ENCODE results near the gene CLDN15.
A peak's percentile ranks its signal among the peaks of the same experiment; 100 is the strongest.
"Not testable (repeated sequence)": the region's sequence is repeated elsewhere in the genome, so short reads cannot be mapped to it uniquely, and the experiment has no call there.

Gene CLDN15, protein sequence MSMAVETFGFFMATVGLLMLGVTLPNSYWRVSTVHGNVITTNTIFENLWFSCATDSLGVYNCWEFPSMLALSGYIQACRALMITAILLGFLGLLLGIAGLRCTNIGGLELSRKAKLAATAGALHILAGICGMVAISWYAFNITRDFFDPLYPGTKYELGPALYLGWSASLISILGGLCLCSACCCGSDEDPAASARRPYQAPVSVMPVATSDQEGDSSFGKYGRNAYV

DNA sequence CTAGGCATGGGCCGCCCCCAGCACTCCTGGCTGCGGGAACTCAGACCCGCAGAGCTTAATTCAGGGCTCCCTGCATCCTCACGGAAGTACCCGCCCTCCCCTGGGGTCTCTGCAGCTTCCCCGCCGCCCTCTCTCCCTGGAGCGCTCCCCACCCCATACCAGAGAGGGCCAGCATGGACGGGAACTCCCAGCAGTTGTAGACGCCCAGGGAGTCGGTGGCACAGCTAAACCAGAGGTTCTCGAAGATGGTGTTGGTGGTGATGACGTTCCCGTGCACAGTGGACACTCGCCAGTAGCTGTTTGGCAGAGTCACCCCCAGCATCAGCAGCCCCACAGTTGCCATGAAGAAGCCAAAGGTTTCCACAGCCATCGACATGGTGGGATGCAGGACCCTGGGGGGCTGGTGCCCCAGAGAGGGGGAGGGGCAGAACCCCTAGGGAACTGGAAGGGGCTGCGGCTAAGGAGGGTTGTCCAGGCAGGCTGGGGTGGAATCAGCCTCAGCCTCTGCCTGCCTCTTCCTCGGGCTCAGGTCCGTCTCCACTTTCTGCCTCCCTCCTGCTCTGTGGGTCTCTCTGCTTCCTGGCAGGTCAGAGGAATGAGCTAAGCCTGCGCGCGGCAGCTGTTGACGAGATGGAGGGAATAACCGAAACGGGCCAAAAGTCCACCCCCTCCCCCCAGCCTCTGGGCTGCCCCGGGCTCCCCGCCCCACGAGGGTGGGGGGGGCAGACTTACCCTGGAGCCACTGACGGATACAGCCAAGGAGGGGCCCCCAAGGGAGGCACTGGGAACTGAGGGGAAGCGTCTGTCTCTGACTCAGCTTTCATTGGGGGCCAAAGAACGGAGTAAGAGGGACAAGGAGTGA lies at the start of gene CLDN15:
Gene CLDN15, minus strand, starts transcription at position 597 of the 862 bp plus-strand sequence. Its CDS starts 221 bp downstream, at position 376.
- DNase-seq, result no peak

DNA sequence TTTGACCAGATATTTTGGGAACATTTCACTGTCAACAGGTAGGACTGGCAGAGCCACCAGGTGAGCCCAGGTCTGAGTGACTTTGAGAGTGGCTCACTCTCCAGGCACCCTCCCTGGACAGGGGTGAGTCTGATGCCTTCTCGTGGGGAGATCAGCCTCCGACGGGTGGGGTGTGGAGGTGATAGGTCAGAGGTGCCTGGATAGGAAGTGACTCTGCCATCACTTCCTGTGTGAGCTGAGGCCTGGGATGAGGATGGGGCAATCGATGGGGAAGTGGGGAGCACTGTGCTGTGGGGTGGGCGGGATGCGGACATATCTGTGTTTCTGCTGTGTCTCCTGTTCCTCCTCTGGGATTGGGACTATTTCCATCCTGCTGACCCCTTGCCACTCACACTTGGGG lies 49.4 kb upstream of the CLDN15 start:
- no peak for DNase-seq

DNA sequence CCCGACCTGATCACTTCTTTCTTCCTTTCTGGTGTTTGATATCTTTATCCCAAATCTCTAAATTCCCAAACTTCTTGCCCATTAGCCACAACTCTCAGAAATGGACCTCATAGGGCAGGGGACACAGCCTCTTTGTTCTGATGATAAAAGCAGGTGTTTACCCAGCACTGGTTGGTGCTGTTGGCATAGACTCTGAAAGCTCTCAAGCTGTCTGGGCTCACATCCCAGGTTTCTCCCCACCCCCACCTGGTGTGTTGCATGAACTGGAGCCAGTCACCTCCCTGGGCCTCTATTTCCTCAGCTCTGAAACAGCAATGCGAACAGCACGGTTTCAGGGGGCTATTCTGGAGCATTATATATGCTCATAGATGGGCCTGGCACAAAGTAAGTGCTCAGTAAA lies 48.3 kb upstream of the CLDN15 start:
- DNase-seq, result not testable (repeated sequence)

GRCh38 chr7:101285171-101285570 lies 47.6 kb upstream of the CLDN15 start:
- no peak for DNase-seq

- DNase-seq, result not testable (repeated sequence)
Observed at GRCh38 chr7:101280912-101281311, 43.3 kb upstream of the CLDN15 start.

DNA sequence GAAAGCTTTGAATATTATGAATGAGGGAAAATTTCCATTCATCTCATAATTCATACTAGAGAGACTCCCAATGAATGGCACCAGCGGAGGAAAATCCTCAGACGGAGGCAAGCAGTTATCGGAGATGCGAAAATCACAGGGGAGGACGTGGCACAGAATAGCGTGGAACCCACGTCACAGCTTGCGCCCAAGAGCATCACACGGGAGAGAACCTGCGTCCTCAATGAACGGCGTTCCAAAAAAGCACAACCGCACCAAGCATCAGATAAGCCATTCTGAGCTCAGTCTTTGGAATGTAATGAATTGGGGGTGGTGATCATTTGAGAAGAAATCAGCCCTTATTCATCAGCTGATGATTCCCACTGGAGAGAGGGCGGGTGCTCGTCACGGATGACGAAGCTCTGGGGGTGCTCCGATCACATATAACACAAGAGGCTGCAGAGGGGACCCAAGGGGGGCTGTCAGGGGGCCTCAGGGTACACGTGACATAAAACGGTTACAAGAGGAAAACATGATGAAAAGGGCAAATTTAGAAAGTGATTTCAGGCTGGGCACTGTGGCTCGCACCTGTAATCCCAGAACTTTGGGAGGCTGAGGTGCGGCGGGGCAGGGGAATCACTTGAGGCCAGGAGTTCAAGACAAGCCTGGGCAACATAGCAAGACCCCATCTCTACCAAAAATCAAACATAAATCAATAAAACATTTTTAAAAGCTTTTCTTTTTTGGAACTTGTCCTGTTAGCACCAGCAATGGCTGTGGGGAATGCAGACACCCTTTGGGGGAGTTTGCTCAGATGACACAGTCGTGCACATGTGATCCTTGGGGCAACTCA lies 41.1 kb upstream of the CLDN15 start:
- no peak for DNase-seq

DNA sequence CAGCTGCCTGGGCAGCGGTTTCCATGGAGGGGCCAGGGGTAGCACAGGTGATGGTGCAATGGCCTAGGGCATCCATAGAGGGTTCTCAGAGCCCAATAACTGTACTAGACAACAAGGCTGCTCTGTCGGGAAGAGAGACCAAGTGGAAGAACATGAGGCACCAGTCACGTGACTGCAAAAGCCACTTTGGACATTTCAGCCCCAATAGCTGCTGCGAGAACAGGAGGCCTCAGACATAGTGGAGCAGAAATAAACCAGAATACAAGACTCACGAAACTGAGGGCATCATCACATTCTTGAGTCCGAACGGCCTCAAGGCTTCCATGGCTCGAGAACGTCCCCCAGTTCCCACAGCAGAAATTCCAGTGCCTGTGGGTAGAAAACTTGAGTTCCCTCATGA lies 39.6 kb upstream of the CLDN15 start:
- no peak for DNase-seq

DNA sequence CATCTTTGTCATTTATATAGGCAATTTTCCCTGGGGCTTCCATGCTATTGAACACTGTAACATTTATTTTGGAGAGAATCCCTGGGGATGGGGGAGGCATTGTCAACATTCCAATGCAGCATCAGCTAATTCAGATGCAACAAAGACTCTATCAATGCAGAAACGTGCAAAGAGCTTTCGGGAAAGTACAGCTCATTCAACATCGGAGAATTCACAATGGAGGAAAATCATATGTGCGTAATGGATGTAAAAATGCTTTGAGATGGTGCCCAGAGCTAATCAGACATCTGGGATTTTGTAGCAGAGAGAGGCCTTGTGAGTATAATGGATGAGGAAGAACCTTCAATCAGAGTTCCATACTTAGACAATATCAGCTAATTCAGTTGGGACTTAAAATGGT lies 35.6 kb upstream of the CLDN15 start:
- no peak for DNase-seq

DNA sequence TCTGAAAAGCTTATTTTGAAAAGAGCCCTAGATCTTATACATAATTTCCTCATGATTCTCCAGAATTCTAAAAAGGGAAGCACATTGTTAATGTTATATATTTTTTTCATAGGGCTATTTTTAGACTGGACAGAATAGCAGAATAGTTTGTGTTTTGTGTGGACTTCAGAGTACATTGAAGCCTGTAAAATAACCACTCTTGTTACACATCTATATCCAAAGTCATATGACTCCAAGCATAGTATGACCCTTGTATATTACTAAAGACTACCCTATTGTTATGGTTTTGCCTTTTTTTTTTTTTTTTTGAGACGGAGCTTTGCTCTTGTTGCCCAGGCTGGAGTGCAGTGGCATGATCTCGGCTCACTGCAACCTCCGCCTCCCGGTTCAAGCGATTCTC lies 33.4 kb upstream of the CLDN15 start:
- no peak for DNase-seq

- DNase-seq, result no peak
Observed at GRCh38 chr7:101269664-101270063, 32.1 kb upstream of the CLDN15 start.

- no peak for DNase-seq
Observed at GRCh38 chr7:101265622-101266516, 28.3 kb upstream of the CLDN15 start.

DNA sequence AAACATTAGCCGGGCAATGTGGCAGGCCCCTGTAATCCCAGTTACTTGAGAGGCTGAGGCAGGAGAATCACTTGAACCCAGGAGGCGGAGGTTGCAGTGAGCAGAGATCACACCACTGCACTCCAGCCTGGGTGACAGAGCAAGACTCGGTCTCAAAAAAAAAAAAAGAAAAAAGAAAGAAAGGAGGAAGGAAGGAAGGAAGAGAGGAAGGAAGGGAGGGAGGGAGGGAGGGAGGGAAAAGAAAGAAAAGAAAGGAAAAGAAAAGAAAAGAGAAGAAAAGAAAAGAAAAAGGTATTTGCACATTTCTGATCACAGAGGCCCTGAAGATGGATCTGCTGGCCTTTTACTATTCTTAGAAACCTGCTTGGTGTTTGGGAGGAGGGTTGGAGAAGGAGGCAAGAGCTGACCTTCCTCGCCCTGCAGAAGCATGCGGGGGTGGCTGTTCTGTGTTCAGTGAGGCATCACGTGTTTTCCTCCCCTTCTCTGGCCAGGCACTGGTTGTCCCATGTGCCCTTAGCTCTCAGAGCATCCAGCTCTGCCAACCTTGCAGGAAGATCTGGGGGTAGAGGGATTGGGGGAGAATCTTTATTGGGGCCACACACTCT lies 26.6 kb upstream of the CLDN15 start:
- DNase-seq, result not testable (repeated sequence)

DNA sequence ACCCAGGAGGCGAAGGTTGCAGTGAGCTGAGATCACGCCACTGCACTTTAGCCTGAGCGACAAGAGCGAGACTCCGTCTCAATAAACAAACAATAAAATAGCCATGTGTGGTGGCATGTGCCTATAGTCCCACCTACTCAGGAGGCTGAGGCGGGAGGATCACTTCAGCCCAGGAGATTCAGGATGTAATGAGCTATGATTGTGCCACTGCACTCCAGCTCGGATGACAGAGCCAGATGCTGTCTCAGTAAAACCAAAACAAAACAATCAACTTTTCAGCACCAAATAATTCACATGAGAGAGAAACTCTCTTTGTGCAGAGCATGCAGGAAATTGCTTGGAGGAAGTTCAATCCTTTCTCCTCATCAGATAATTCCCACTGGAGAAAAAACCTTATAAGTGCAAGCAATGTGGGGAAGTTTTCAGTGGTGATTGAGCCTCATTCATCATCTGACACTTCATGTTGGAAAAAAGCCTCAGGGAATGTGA lies 20.7 kb upstream of the CLDN15 start:
- no peak for DNase-seq

- DNase-seq, result no peak
Observed at GRCh38 chr7:101255796-101256195, 18.2 kb upstream of the CLDN15 start.

DNA sequence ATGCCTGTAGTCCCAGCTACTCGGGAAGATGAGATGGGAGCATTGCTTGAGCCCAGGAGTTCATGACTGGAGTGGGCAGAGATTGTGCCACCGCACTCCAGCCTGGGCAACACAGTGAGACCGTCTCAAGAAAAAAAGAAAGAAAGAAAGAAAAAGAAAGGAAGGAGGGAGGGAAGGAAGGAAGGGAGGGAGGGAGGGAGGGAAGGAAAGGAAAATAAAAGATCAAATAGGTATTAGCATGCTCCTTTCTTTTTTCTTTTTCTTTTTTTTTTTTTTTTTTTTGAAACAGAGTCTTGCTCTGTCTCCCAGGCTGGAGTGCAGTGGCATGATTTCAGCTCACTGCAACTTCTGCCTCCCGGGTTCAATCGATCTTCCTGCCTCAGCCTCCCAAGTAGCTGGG lies 15.6 kb upstream of the CLDN15 start:
- DNase-seq, result not testable (repeated sequence)

- DNase-seq, result peak; percentile 53
Observed at GRCh38 chr7:101251871-101252659, 14.5 kb upstream of the CLDN15 start.

DNA sequence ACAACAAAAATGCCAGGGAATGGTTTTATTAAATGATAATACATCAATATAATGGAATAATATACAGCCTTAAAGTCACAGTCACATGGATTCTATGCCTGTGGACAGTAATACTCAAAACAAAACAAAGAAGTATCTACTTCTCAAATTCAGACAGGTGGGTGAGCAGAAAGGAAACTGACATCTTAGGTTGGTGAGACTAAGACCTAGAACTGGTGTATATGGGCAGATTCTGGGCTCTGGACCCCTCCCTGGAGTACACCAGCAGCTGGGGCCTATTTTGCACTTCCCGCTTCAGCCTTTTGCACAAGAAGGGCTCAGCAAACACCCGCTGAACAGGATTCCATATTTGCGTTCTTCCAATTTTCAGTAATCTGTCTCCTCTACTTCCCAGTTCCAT lies 12.7 kb upstream of the CLDN15 start:
- DNase-seq, result no peak

- DNase-seq, result no peak
Observed at GRCh38 chr7:101248276-101248675, 10.7 kb upstream of the CLDN15 start.

- no peak for DNase-seq
Observed at GRCh38 chr7:101245147-101245668, 7.6 kb upstream of the CLDN15 start.

GRCh38 chr7:101244375-101245146 lies 7.0 kb upstream of the CLDN15 start, which contains the start of gene FIS1:
Gene FIS1 (minus strand): TSS chr7:101245081. CDS start chr7:101245004, 77 bp downstream.
- peak; percentile 82 for DNase-seq

All from NCI-H510A treated with DMSO at 0.1 percent for 48 hours (cell line).